CD4-positive, alpha-beta T cell treated with Interleukin-2 at 100 ng/mL for 4 hours (primary cell): ENCODE measurements around the gene TMEM178A.

Experiments used
- DNase-seq: peaks from one replicate; pipeline ENCODE4 v3.0.0-alpha.2; 2020; ENCODE audit warnings: low spot score

The TMEM178A gene

GRCh38 chr2:39743269-39743776 lies 77.6 kb downstream of the TMEM178A start:
- no peak for DNase-seq

- no peak for DNase-seq
These were observed 89.7 kb downstream of the TMEM178A start for GRCh38 chr2:39755466-39755865.

- no peak for DNase-seq
These were observed 91.4 kb downstream of the TMEM178A start for GRCh38 chr2:39757156-39757555.

DNA sequence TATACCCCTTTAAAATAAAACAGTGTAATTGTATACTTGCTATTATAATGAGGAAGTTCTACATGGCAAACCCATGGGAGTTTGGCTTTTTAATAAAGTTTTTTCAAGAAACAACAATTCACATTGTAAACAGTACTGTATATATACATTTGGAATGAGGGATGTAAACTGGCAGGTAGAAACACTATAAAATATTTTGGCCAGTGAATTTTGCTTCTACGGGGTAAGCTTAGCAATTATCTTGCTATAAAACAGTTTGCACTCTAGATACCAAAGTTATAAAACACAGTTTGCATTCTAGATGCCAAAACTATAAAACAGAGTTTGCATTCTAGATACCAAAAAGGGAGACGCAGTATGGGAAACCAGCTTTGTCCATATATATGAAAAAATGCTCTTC lies 96.7 kb downstream of the TMEM178A start:
- no peak for DNase-seq
